A172 (cell line): ENCODE measurements around the gene DYSF. TPM values are rescaled to one million over a fixed set of nuclear protein-coding genes. Genes with fewer than 3 reads are reported as not detected.
"Not testable (repeated sequence)": the region's sequence is repeated elsewhere in the genome, so short reads cannot be mapped to it uniquely, and the experiment has no call there.

Experiments
- DNase-seq: peaks from one replicate; pipeline ENCODE4 v3.0.0-alpha.2; 2015; ENCODE audit warnings: low spot score
- total RNA-seq: library from RNA; depleted of rRNA; stranded (reverse); fragments of >200 nt; shearing (Covaris generic); gene quantifications from 2 replicates; pipeline ENCODE4 v1.2.3, GENCODE V29; 2014; rRNA removed

DYSF gene
- 10.6 and 13.6 TPM in 2 replicates for total RNA-seq

DNA sequence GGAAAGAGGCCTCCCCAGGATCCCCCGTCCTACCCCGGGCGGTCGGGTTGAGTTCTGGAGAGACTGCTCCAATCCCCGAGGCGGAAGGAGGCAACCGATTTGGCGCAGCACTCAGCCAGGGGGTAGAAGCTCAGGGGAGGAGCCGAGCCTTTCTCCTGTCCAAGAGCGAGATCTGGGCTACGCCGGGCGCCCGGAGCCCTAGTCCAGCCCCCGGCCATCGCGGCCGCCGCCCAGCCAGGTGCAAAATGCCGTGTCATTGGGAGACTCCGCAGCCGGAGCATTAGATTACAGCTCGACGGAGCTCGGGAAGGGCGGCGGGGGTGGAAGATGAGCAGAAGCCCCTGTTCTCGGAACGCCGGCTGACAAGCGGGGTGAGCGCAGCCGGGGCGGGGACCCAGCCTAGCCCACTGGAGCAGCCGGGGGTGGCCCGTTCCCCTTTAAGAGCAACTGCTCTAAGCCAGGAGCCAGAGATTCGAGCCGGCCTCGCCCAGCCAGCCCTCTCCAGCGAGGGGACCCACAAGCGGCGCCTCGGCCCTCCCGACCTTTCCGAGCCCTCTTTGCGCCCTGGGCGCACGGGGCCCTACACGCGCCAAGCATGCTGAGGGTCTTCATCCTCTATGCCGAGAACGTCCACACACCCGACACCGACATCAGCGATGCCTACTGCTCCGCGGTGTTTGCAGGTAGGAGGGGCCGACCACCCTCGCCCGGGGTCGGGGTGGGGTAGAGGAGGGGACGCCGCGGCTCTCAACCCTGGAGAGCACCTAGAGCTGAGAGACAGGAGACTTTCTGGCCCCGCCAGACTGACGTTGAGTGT lies at the start of gene DYSF:
Gene DYSF, plus strand, starts transcription at position 158 of the 817 bp plus-strand sequence.
- DNase-seq: no peak

DNA sequence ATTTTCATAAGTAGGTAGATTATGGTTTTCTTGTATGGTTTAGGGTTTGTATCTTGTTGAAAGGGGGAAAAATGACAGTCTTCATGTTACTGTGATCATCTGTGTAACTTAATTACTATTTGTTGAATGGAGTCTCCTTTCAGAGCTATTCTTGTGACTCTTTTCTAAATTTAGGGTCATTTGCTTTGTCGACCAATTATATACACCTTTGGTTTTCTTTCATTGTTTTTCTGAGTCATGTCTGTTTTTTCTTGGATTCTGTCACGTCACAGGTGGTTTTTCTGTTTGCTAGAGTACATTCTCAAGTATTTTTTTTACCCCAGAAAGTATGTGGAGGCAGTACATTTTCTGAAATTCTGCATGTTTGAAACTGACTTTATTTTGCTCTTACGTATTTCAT lies 43.8 kb upstream of the DYSF start:
- no peak for DNase-seq

DNA sequence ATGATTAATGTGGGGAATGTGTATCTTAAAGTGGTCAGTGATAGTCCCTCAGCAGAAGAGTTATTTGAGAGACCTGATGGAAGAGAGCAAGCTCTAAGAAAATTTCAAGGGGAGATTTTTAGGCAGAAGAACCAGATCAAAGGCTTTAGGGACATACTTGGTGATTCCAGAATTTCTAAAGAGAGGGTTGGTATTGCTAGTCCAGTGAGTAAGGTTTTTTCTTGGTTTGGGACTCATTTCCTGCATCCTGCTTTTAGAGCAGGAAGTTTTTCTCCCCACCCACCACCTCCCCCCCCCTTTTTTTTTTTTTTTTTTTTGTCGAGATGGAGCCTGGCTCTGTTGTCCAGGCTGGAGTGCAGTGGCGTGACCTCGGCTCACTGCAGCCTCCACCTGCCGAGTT lies 42.7 kb upstream of the DYSF start:
- no peak for DNase-seq

DNA sequence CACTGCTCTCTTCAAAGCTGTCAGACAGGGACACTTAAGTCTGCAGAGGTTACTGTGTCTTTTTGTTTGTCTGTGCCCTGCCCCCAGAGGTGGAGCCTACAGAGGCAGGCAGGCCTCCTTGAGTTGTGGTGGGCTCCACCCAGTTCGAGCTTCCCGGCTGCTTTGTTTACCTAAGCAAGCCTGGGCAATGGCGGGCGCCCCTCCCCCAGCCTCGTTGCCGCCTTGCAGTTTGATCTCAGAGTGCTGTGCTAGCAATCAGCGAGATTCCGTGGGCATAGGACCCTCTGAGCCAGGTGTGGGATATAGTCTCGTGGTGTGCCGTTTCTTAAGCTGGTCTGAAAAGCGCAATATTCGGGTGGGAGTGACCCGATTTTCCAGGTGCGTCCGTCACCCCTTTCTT lies 36.5 kb upstream of the DYSF start:
- DNase-seq: not testable (repeated sequence)

DNA sequence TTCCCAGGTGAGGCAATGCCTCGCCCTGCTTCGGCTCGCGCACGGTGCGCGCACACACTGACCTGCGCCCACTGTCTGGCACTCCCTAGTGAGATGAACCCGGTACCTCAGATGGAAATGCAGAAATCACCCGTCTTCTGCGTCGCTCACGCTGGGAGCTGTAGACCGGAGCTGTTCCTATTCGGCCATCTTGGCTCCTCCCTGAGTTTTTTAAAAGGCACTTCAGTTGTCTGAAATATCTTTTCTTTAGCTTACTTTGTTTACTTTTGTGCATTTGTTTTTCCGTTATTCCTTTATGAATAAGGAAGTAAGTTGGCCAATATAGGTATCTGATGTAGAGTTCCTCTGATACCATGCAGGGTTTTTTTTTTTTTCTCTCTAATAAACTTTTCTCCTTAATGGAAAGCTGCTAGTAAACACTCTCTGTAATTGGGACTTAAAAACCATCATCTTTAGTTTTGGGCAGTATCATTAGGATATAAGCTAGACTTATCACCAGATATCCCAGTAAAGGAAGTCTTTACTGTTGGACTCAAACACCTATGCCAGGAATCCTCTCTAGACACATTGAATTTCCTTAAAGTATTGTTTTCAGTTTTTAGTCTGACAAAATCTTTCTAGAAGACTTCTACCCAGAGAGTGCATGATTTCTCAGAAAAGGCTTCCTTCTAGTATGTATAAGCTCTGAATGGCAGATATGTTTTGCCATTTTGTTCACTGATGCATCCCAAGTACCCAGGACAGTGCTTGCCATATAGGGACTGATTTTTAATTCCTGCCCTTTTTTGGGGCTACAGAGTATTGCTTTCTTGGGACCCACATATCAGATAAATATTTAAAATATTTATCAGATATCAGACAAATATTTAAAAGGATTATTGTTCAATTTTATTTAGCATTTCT lies 35.8 kb upstream of the DYSF start:
- no peak for DNase-seq

DNA sequence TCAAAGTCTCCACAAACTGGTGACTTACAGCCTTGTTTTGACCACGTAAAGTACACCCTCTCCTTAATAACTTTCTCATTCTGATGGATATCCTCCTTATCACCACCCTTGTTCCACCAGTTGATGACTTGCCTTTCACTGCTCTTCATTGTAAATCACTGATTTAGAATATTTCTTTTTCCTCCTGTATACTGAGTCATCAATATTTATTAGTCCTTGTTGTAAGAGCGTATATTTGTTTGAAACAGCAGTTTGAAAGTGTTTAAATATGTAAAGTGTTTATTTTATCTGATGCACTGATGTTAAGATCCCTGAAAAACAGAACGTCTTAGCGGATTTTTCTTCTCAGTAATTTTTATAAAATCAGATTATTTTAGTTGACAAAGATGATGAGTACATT lies 34.2 kb upstream of the DYSF start:
- no peak for DNase-seq

DNA sequence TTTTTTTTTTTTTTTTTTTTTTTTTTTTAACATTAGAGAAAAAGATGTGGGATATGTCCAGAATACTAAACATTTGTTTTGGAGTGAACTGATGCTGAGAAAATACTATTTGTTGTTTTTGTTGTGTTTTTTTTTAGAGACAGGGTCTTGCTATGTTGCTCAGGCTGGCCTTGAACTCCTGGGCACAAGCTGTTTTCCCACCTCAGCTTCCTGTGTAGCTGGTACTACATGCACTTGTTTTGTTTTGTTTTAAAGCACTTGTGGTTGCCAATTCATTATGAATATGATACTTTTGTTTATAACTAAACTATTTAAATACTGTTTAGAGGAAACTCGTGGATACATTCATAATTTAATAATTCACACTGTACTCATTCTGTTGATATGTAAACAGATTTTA lies 33.4 kb upstream of the DYSF start:
- no peak for DNase-seq

DNA sequence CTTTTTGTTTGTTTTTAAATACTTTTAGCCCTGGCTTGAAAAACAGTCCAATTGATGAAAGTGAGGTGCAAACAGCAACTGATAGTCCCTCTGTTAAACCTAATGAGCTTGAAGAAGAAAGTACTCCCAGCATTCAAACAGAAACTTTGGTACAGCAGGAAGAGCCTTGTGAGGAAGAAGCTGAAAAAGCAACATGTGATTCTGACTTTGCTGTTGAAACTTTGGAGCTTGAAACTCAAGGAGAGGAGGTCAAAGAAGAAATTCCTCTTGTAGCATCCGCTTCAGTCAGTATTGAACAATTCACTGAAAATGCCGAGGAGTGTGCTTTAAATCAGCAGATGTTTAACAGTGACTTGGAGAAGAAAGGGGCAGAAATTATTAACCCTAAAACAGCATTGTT lies 30.6 kb upstream of the DYSF start:
- no peak for DNase-seq

DNA sequence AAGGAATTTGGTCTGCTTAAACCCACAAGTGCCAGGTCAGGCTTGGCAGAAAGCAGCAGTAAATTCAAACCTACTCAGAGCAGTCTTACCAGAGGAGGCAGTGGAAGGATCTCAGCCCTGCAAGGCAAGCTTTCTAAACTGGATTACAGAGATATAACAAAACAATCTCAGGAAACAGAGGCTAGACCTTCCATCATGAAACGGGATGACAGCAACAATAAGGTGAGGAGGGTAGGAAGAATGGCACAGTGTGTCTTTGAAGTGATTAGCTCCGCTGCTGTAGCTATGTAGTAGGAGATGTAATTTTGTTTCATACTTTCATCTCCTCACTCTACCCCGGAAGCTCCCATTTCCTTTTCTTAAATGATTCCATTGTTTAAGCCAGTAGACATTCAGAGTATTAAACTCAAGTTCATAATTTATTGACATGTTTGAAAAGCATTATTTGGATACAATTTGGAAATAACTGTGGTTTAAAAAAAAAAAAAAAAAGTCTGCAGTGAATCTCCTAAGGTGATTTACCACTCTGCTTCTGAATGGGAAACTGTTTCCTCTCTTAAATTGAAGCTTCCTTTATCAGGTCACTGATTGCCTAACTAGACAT lies 29.4 kb upstream of the DYSF start:
- DNase-seq: no peak

DNA sequence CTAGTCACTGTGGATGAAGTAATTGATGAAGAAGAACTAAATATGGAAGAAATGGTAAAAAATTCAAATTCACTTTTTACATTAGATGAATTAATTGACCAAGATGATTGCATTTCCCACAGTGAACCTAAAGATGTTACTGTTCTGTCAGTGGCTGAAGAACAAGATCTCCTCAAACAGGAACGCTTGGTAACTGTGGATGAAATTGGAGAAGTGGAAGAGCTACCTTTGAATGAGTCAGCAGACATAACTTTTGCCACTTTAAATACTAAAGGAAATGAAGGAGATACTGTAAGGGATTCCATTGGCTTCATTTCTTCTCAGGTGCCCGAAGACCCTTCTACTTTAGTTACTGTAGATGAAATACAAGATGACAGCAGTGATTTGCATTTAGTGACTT lies 26.6 kb upstream of the DYSF start:
- DNase-seq: no peak

DNA sequence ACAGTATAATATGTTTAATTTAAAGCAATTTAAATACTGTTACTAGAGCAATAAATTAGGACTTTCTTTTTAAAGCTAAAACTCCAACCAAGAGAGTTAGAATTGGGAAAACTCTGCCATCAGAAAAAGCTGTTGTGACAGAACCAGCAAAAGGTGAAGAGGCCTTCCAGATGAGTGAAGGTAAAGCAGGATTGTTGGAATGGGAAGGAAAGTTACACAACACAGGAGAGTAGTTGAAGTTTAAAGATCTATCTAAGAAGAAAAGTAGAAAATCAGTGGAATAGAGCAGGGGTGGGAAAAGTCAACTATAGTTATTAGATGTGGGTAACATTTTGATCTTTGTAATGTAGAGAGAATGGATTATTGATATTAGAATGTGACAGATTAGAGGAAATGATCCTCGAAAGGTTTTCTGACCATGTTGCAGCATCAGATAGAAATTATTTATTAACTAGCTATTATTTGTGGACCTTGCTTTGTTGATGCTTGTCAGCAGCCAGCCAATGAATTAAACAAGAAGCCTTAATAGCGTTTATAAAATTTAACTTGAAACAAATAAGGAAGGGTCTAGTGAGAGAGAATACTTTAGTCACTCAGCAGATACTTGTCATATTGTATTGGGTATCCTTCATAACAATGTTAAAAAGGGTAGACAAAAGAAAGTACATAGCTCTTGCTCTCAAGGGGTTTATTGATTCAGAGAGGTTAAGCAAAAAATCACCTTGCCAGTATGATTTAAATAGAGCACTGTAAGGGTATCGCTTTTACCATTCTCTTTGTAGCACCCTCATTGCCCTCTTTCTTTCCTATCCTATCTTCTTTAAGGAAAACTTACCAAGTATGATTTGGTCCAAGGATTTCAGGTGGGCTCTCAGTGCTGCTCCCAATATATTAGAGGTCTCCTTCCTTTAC lies 24.6 kb upstream of the DYSF start:
- no peak for DNase-seq

DNA sequence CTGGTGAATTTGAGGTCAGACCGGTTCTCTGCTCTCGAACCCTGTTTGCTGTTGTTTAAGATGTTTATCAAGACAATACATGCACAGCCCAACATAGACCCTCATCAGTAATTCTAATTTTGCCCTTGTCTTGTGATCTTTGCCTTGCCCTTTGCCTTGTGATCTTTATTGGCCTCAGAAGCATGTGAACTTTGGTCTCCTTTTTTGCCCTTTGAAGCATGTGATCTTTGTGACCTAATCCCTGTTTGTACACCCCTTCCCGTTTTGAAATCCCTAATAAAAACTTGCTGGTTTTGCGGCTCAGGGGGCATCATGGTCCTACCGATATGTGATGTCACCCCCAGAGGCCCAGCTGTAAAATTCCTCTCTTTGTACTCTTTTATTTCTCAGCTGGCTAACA lies 8.2 kb upstream of the DYSF start:
- not testable (repeated sequence) for DNase-seq

DNA sequence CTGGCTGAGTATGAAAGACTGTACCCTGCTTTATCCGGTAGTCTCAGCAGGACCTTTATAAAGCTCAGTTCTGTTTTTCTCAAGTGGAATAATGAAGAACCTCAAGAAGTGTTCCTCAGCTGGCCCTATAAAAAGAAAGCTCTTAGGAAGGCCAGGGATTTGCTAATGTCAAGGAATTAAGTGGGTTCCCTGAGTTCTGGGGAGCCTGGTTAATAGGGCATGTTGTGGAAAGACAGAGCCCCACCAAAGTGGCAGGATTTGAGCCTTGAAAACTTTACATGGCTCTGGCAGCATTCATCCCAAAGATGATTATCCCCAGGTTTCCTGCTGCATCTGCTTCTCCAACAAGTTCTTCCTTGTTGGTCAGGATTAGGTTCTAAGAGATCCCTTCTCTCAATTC lies 6.9 kb upstream of the DYSF start:
- no peak for DNase-seq

DNA sequence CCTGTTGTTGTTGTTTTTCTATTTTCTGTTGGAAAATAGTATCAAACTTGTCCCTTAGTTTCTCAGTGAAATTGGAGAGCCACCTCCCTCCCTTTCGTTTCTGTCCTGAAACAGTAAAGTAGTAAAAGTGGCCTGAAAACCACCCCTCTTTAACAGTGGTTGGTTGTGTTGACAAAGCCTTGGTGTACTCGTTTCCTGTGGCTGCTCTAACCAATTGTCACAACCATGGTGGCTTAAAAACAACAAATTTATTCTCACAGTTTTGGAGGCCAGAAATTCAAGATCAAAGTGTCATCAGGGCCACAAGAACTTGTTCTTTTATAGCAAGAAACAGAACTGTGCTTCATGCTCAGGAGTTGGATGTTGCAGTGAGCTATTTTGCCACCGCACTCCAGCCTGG lies 4.0 kb upstream of the DYSF start:
- no peak for DNase-seq

DNA sequence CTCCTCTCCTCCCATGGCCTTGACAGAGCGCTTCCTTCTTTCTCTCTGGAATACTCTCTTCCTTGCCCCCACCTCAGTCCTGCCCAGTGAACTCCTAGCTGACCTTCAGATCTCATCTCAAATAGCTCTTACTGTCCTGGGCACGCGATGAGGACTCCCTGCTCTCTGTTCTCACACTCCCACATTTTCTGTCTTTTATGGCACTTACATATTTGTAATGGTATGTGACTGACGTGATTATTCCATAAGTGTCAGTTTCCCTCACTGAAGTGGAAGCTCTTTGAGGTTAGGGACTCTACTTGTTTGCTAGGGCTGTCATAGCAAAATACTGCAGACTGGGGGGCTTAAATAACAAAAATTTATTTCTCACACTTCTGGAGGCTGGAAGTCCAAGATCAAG lies 1.7 kb upstream of the DYSF start:
- no peak for DNase-seq

DNA sequence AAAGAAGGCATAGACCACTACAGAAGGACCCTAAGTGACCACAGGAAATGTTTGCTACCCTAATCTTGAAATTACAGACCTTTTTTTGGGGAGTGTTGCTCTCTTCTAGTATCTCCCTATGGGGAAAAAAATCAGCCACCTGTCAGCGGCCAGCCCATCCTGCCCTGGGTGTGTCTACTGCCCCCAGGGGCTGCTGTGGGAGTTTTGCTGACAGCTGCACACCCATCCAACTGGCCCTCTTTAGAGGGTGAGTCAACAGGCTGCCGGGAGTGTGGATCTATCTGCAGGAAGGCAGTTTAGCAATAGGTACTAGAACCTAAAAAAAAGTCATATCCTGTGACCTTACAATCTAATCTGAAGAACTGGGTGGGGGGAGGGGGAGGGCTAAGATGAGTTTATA lies 796 bp upstream of the DYSF start:
- peak; percentile 70 for DNase-seq

DNA sequence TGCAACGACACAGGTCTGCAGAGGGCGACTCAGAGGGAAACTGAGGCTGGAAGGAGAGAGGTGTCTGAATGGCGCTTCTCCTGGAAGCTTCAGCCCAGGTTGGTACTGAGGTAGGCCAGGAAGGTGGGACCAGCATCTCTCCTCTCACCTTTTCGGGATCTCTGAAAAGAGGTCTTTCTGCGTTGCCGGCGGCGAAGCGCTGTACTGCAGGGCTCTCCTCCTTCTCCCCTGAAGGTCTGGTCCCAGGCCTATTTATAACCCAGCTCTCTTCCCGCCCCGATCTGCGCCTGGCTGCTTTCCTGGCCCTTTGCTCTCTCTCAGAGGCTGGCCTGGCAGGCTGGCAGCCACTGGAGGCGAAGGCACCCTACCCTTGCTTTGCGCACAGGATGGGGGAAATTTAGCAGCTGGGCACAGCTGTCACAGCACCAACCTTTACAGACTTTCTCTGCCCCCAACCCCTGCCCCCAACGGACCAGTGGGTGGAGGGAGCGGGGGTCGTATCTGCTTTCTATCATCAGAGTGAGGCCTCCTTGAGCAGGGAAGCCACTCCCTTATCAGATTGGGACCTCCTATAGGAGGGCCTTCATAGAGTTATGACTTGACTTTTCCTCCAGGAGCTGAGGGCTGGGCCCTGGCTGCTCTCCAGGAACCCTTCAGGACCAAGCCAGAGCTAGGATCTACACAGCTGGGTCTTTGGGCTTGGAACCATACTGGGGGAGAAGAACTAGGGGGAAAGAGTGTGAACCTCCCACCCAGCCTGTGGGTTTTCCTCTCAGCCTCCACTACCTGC lies 1.1 kb downstream of the DYSF start:
- no peak for DNase-seq

DNA sequence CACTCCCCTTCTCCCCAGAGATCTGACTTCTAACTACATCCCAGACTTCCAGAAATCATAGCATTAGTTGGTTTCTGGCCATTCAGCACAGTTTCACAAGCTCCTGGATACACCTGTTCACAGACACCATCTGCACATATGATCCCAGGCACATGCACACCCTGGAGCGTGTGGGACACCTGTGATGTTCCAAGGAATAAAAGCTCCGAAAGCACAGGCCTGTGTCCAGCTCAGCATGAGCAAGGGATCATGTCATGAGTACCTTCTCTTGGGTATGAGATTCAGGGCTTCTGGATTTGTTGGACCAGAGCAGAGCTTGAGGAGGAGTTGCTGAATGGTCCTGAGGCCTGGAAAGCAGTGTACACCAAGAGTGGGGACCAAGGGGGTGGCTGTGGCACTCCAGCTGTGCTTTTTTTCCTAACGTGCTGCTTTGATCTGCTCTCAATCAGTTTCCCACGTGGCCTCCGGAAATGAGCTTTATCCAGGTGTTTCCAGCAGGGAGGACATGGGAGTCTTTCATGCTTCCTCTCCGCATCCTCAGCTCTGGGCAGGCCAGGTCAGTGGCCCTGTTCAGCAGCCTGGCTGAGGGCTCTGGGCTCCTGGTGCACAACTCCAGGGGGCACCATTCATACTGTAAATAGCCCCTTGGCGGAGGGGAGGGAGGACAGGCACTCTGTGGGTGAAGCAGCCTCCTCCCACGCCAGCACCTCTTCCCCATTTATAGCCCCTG lies 1.8 kb downstream of the DYSF start:
- no peak for DNase-seq

DNA sequence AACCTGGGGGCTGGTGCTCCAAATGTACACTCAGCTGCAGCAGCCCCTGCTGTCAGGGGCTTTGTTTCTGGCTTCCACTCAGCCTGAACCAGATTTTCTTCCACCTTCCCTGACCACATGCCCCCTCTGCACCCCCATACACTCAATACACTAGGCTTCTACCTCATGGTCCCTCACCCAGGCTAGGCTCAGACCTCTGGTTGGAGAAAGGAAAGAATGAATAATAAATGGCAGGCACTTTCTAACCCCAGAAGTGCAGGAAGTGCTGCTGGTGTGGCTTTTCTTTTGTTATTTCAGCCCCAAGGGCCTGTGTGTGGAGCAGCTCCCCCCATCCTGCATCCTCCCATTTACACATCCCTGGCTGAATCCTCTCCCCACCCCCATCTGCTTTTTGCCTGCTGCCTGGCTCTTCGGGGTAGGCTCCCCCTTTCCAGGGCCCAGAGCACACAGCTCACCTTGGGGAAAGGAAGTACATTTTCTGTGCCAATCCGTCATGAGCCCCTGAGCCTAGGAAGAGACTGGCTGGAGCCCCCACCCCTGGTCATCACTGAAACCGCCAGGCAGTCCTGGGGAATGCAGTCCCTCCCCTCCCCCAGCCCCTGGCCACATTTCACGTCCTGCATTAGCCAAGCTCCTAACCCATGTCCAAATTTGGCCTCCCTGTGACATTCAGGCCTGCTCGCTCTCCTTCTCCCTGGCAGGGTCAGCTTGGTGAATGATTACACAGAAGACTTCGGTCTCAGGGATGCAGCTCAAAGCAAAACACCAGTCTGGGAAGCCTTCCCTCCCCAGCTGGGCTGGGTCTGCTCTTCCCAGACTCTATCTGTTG lies 2.6 kb downstream of the DYSF start:
- DNase-seq: no peak
